Activated CD8-positive, alpha-beta memory T cell treated with anti-CD3 and anti-CD28 coated beads for 48 hours (primary cell): Measurements from ENCODE around the gene SPINK13.
"Not testable (repeated sequence)": the region's sequence is repeated elsewhere in the genome, so short reads cannot be mapped to it uniquely, and the experiment has no call there.

Experiments
- DNase-seq, 3 experiments: peaks; one replicate each; pipeline ENCODE4 v3.0.0-alpha.2; 2020; ENCODE audit warnings: low read depth in 2 of 3, low spot score in 2 of 3

The SPINK13 gene

DNA sequence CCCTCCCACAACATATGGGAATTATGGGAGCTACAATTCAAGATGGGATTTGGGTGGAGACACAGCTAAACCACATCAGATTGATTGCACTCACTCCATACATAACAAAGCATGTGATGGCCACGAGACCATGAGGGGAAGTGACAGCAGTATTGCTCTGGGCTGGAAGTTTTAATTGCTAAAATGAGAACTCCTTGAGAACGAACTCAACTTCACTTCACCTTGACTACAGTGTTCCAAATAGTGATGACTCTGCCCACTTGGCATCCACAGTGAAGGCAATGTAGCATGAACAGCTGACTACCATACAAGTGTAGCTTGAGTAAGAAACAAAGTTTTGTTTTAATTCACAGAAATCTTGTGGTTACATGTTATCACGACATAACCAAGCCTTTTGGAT, 42.9 kb downstream of the SPINK13 start:
- DNase-seq = no peak

DNA sequence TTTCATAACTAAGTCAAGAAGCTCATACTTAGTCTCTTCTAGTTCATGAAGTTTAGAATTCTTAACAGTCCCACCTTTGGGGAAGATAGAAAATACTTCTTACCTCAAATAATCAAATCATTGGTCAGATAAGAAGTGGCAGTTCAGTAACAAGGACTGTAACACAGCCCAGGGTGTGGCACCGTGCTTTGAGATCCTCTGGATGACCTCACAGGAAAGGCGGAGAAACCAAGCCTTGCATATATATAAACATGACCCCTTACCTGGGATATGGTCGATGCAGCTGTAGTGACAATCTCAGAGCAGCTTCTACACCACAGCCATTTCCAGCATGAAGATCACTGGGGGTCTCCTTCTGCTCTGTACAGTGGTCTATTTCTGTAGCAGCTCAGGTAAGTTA, 43.6 kb downstream of the SPINK13 start, which contains the start of gene SPINK7:
Gene SPINK7 (plus strand): TSS at position 271 of the 400 bp plus-strand sequence. CDS start 61 bp downstream, at position 332.
- DNase-seq = no peak

DNA sequence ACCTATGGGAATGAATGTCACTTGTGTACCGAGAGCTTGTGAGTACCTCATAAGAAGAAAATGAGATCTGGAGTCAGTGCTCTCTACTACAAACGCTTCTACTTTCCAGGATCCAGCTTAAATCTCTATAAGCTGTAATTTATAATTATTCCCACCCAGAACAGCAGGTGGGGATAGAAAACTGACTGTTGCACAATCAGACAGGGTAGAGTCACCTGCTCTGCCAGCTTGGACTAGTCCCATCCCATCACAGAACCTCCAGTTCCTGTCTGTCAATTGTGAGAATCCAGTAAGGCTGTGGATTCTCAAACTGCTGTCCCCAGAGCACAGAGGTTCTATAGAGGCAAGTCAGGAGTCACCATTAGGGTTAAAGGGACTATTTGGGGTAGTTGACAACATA, 45.6 kb downstream of the SPINK13 start:
- no peak for DNase-seq

DNA sequence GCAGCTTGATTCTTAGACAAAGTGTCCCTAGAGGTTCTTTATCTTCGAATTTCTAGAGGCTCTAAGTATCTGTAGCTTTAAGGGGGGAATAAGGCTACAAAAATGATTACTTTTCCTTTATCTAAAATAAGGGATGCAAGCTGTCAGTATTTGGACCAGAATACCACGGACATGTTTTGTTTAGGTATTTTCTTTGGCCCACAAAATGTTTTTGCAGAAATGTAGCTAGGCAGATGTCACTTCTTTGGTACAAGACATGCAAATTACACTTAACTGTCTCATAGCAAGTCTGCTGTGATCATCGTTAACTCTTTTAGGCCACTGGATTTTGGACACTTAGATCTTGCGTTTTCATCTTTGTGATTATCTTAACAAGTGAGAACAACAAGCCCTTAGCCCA, 46.1 kb downstream of the SPINK13 start:
- no peak for DNase-seq

DNA sequence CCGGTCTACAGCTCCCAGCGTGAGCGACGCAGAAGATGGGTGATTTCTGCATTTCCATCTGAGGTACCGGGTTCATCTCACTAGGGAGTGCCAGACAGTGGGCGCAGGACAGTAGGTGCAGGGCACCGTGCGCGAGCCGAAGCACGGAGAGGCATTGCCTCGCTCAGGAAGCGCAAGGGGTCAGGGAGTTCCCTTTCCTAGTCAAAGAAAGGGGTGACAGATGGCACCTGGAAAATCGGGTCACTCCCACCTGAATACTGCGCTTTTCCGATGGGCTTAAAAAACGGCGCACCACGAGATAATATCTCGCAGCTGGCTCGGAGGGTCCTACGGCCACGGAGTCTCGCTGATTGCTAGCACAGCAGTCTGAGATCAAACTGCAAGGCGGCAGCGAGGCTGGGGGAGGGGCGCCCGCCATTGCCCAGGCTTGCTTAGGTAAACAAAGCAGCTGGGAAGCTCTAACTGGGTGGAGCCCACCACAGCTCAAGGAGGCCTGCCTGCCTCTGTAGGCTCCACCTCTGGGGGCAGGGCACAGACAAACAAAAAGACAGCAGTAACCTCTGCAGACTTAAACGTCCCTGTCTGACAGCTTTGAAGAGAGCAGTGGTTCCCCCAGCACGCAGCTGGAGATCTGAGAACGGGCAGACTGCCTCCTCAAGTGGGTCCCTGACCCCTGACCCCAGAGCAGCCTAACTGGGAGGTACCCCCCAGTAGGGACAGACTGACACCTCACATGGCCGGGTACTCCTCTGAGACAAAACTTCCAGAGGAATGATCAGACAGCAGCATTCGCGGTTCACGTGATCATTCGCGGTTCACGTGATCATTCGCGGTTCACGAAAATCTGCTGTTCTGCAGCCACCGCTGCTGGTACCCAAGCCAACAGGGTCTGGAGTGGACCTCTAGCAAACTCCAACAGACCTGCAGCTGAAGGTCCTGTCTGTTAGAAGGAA, 51.7 kb downstream of the SPINK13 start:
- not testable (repeated sequence) for DNase-seq

DNA sequence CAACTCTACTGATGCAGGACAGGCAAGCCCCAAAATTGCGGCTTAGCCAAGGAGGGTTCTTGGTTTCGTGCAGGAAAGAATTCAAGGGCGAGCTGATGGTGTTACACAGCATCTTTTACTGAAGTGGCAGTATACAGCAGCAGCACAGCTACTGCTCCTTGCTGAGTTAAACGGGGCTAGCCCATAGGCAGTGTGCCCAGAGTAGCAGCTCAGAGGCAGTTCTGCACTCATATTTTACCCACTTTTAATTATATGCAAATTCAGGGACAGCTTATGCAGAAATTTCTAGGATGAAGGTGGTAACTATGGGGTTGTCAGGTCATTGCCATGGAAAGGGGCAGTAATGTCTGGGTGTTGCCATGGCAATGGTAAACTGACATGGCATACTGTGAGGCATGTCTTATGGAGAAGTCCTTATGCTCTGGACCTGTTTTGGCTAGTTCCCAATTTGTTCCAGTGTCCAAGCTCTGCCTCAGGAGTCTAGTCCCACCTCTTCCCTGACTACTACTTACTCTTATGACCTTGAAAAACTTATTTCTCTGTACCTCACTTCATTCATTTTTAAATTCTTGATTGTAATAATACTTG, 64.8 kb downstream of the SPINK13 start:
- no peak for DNase-seq

DNA sequence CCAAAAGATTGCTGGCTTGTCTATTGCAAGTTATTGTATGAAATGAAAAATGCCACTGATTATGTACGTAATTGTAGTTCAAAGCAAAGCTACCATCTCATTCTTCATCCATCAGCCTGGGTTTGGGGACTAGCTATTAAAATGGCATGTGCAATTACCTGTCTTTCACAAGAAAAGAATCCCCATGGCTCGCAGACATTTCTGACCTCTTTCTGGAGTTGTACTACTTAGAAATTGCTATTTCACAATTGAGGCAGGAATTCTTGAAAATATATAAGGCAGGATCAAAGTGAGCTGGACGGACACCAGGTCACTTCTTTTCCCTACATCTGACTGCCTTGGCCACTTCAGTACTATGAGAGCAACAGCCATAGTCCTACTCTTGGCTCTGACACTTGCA, 66.7 kb downstream of the SPINK13 start, which contains the start of gene SPINK9:
Gene SPINK9 (plus strand): TSS at position 301 of the 400 bp plus-strand sequence. CDS start 55 bp downstream, at position 356.
- DNase-seq = no peak
